Pancreas (tissue), 10 donors: ENCODE measurements around the gene LMBRD2. TPM values are rescaled to one million over a fixed set of nuclear protein-coding genes. Genes with fewer than 3 reads are reported as not detected.

Experiments
- ATAC-seq, 4 donors: fragments of 200-7000 bp; cut with Tn5 transposase; one replicate each; pipeline versions ENCODE4 v1.8.0 to v1.9.1; 2020; ENCODE audit warnings: mild to moderate bottlenecking in 4 of 4, moderate library complexity in 4 of 4
- DNase-seq, 6 donors: peaks; one replicate each; pipeline ENCODE4 v3.0.0-alpha.2; 2020
- FAIRE-seq: peaks from 2 replicates; lab custom pipeline; 2012; peaks lifted over from hg19 to GRCh38; lab: Jason Lieb, UNC
- H3K27ac ChIP-seq, 4 donors: fragments of 200-600 bp; sonication (generic); 1 replicate in 3 of 4; 2 replicates in 1 of 4; pipeline versions ENCODE4 v1.5.0 to v1.8.0; 2020
- H3K27me3 ChIP-seq, 4 donors: fragments of 200-600 bp; one replicate each; pipeline ENCODE4 v1.8.0; 2021
- H3K36me3 ChIP-seq, 3 donors: fragments of 200-600 bp; sonication (generic) in 1 of 3; one replicate each; pipeline versions ENCODE4 v1.5.0 to v1.8.0; 2020 to 2021
- H3K4me1 ChIP-seq, 3 donors: fragments of 200-600 bp; one replicate each; pipeline ENCODE4 v1.8.0; 2021
- H3K4me3 ChIP-seq, 4 donors: fragments of 200-600 bp; sonication (generic) in 2 of 4; one replicate each; pipeline versions ENCODE4 v1.5.0 to v1.8.0; 2020 to 2021
- H3K9me3 ChIP-seq, 4 donors: fragments of 200-600 bp; one replicate each; pipeline ENCODE4 v1.8.0; 2021
- WGBS, 2 donors: extraction: QIAGEN DNeasy Blood & Tissue Kit; methylation state at CpG; one replicate each; pipeline ENCODE4 v1.1.7; 2013; 5-methylcytosine and 5-hydroxymethylcytosine counted together
- intact Hi-C, 3 donors: fragments of 100-400 bp; cut with DNase I; formaldehyde crosslinking; loops; one replicate each; pipeline versions ENCODE4 v1.11.1 to v1.14.2; 2022
- microRNA-seq, 2 donors: library from miRNA; unstranded; fragments of <30 nt; microRNA quantifications; one replicate each; pipeline versions ENCODE4 to v1.1.0, GENCODE V29; 2019 to 2020
- polyA plus RNA-seq, 2 donors: library from polyadenylated mRNA; stranded (reverse); fragments of 200-250 nt; gene quantifications; one replicate each; pipeline ENCODE4 v1.2.3, GENCODE V29; 2013
- total RNA-seq, 6 donors: library from RNA; stranded (reverse); fragmentation: NEBNext Ultra II Directional in 4 of 6; extraction: Animal tissue kit (Norgen Biotek cat#: 25700) in 4 of 6; gene quantifications; one replicate each; pipeline versions ENCODE4 v1.2.1 to v1.2.4, GENCODE V29; 2021 to 2023
- TF ChIP-seq, protein P1 (sequence below), 4 donors: fragments of 200-600 bp; sonication (generic) in 3 of 4; IDR thresholded peaks; one replicate each; pipeline versions ENCODE4 v1.5.0 to v1.8.0; 2021; ENCODE audit warnings: antibody characterized with exemption in 4 of 4
- donor health status: healthy with polysubstance abuse.
- donor health status: DM: no; HTN: no; CAD: no; lungs with moderate emphysema.
- donor health status: DM: no; HTN: no; CAD: no.
- donor health status: control.
- donor health status: control.
- donor health status: Bipolar disorder and iron deficiency.
- donor health status: DM: yes; HTN: yes; CAD: no.
- donor health status: DM: no; HTN: no; CAD: no.
- donor health status: DM: no; HTN: no; CAD: no.
- donor health status: DM: yes; HTN: yes; CAD: no.

LMBRD2 gene
- total and polyA plus RNA-seq, 8 donors = 1.0 to 8.3 (median 6.1) TPM

DNA sequence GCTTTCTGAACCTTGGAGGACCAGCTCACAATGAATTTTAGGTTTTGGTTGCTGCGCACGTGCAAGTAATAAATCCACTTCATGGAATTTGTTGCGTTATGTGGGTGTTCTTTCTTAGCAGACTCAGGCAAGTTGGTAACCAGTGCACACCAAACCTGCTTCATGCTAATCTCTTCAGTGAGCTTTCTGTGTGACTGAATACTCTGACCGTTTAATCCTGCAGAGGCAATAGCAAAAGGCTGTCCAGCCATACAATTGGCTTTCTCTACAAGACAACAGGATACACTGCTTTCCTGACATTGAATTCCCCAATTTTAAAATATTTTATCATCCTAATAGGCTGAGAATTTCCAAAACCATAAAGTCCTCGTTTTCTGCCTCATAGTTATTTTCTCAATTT, 95.3 kb downstream of the LMBRD2 start:
- FAIRE-seq (no peak), ATAC-seq (no peak), DNase-seq (no peak)
- intact Hi-C loops = no loop called here
- H3K4me1 ChIP-seq = no peaks in the 10 kb centered on the region
- H3K36me3 ChIP-seq = no peaks in the 10 kb centered on the region
- H3K27me3 ChIP-seq = no peaks in the 10 kb centered on the region
- H3K27ac ChIP-seq = no peak overlapping the region
- TF ChIP-seq, protein P1, sequence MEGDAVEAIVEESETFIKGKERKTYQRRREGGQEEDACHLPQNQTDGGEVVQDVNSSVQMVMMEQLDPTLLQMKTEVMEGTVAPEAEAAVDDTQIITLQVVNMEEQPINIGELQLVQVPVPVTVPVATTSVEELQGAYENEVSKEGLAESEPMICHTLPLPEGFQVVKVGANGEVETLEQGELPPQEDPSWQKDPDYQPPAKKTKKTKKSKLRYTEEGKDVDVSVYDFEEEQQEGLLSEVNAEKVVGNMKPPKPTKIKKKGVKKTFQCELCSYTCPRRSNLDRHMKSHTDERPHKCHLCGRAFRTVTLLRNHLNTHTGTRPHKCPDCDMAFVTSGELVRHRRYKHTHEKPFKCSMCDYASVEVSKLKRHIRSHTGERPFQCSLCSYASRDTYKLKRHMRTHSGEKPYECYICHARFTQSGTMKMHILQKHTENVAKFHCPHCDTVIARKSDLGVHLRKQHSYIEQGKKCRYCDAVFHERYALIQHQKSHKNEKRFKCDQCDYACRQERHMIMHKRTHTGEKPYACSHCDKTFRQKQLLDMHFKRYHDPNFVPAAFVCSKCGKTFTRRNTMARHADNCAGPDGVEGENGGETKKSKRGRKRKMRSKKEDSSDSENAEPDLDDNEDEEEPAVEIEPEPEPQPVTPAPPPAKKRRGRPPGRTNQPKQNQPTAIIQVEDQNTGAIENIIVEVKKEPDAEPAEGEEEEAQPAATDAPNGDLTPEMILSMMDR (IDR thresholded peaks at IDR 0.05) = no peak
- no peak overlapping the region for H3K4me3 ChIP-seq
- 47 to 62% methylated on average over 5 of the region's 5 CpGs for WGBS, 2 donors
- H3K9me3 ChIP-seq = no peaks in the 10 kb centered on the region

DNA sequence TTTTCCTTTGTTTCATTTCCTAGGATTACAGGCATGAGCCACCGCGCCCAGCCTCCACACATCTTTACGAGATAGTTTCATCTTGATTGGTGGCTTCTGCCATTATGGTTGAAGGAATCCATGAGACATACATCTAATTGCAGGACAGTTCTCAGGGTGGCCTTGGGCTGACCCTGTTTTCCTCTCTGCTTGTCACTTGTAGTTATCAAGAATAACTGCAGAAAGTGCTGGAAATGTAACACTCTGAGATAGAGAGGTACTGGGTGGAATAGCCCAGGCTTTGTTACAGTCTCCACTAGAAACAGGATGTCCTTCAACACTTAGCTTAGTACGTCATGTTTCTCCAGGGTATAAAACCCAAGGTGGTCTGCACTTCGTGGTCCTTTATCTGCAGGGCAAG, 95.7 kb downstream of the LMBRD2 start:
- DNase-seq (no peak), ATAC-seq (no peak), FAIRE-seq (no peak)
- no peaks in the 10 kb centered on the region for H3K4me1 ChIP-seq
- no peaks in the 10 kb centered on the region for H3K36me3 ChIP-seq
- H3K9me3 ChIP-seq = no peaks in the 10 kb centered on the region
- intact Hi-C loops = no loop called here
- 72 to 84% methylated on average over 5 of the region's 5 CpGs for WGBS, 2 donors
- no peaks in the 10 kb centered on the region for H3K27me3 ChIP-seq
- TF ChIP-seq, protein P1 (IDR thresholded peaks at IDR 0.05) = no peak
- H3K4me3 ChIP-seq = no peak overlapping the region
- H3K27ac ChIP-seq = no peak overlapping the region

DNA sequence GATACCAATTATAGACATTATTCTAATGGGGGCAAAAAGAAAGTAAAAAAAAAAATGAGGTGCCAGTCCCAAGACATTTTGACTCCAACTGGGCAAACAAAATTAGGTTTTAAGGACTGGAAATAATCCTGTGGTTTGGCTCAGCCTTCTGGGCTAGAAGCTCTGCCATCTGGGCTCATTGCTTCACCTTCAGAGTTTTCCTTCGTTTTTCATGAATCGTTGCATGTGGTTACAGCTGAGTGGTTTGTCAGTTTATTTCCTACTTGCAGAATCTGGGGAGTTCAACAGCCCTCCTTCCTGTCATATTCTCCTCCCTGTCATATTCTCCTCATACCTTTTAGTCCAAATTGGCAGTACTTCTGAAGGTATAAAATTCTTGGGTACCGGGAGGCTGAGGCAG, 97.0 kb downstream of the LMBRD2 start:
- FAIRE-seq = no peak
- no peaks in the 10 kb centered on the region for H3K9me3 ChIP-seq
- WGBS, 2 donors = 66 to 84% methylated on average over 3 of the region's 3 CpGs

DNA sequence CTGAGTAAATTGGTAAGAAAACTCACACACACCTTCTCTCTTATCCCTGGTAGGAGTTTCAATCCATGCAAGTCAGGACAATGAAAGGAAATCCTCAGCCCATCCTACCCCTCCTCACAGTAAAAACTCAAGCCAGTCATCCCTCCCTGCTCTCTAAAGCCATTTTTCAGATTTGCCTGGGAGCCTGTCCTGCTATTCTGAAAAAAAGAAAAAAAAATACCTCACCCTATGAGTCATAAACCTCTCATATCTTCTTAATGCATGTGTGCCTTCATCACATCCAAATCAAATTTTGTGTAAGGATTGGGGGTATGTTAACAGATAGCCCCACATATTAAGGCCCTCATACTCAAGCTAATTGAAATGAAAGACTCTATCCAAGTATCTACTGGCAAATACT, 99.1 kb downstream of the LMBRD2 start:
- Histone ChIP-seq H3K4me1 (no peaks in the 10 kb centered on the region), H3K36me3 (no peaks in the 10 kb centered on the region), H3K27ac (no peak overlapping the region), H3K9me3 (no peaks in the 10 kb centered on the region), H3K4me3 (no peak overlapping the region), H3K27me3 (no peaks in the 10 kb centered on the region)
- ATAC-seq (no peak), FAIRE-seq (no peak), DNase-seq (no peak)
- TF ChIP-seq, protein P1 (IDR thresholded peaks at IDR 0.05) = no peak
- intact Hi-C loops = no loop called here

More for the DNA sequence above, 97.0 kb downstream of the LMBRD2 start:
- TF ChIP-seq, protein P1 (IDR thresholded peaks at IDR 0.05) = no peak
- ATAC-seq = no peak
- intact Hi-C loops = no loop called here
- DNase-seq = no peak
- H3K36me3 ChIP-seq = no peaks in the 10 kb centered on the region
- no peaks in the 10 kb centered on the region for H3K27me3 ChIP-seq
- H3K4me1 ChIP-seq = no peaks in the 10 kb centered on the region
- H3K27ac ChIP-seq = no peak overlapping the region
- no peak overlapping the region for H3K4me3 ChIP-seq

DNA sequence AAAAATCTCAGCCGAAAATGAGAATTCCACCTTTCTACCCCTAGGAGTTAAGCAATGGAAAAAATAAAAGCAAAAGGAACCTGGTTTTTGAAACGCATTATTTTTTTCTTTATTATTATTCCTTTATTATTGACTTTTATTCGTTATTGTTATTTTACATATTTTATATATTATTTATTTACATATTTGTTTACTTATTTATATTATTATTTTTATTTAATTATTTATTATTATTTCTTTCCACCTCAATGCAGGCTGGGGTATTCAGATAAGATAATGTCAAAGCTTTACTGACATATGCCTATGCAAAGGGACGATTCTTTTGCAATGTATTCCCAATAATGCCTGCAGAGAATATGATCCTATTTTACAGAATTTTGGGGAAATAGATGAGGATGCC, 101.7 kb downstream of the LMBRD2 start:
- Histone ChIP-seq H3K4me1 (no peaks in the 10 kb centered on the region), H3K27ac (no peak overlapping the region), H3K36me3 (no peaks in the 10 kb centered on the region), H3K27me3 (no peaks in the 10 kb centered on the region), H3K4me3 (no peak overlapping the region), H3K9me3 (no peaks in the 10 kb centered on the region)
- DNase-seq (no peak), FAIRE-seq (no peak), ATAC-seq (no peak)
- 62 to 85% methylated on average over 4 of the region's 4 CpGs for WGBS, 2 donors
- intact Hi-C loops = no loop called here
- TF ChIP-seq, protein P1 (IDR thresholded peaks at IDR 0.05) = no peak

Small RNA genes within 50 kb of the gene (microRNA-seq; reads per million reads assigned to microRNA genes)
- gene MIR580 = 0.39 to 1.8 reads per million in 2 donors

Other genes starting within 250 kb of the LMBRD2 start
- gene CAPSL, start 213.3 kb downstream of the LMBRD2 start, total RNA-seq = not detected
- gene CAPSL, start 213.3 kb downstream of the LMBRD2 start, polyA plus RNA-seq = 1 to 10 TPM in 1 of 2 donors, not detected in 1; 1.7 TPM
- not detected for gene UGT3A1, start 160.5 kb downstream of the LMBRD2 start, total RNA-seq
- not detected for gene UGT3A1, start 160.5 kb downstream of the LMBRD2 start, polyA plus RNA-seq
- gene UGT3A2, start 85.0 kb downstream of the LMBRD2 start, total RNA-seq = under 1 TPM in 1 of 6 donors, not detected in 5; 0.06 TPM
- gene UGT3A2, start 85.0 kb downstream of the LMBRD2 start, polyA plus RNA-seq = under 1 TPM in 1 of 2 donors, not detected in 1; 0.07 TPM
- gene SKP2, start 224 bp upstream of the LMBRD2 start, total RNA-seq = 1 to 10 TPM; 2.0 to 8.7 (median 5.0) TPM
- gene SKP2, start 224 bp upstream of the LMBRD2 start, polyA plus RNA-seq = 1 to 10 TPM; 1.5 to 2.3 TPM
- gene NADK2, start 90.0 kb upstream of the LMBRD2 start, total RNA-seq = 10 to 100 TPM; 25.1 to 34.1 (median 30.5) TPM
- gene NADK2, start 90.0 kb upstream of the LMBRD2 start, polyA plus RNA-seq = 10 to 100 TPM in 1 of 2 donors, 1 to 10 TPM in 1; 8.6 to 12.0 TPM
- under 1 TPM in 4 of 6 donors, not detected in 2; 0.16 to 0.43 (median 0.25) TPM for gene RANBP3L, start 150.0 kb upstream of the LMBRD2 start, total RNA-seq
- under 1 TPM; 0.08 to 0.21 TPM for gene RANBP3L, start 150.0 kb upstream of the LMBRD2 start, polyA plus RNA-seq